CD4-positive, CD25-positive, alpha-beta regulatory T cell (primary cell): Measurements from ENCODE around the gene KRT81. TPM values are rescaled to one million over a fixed set of nuclear protein-coding genes. Genes with fewer than 3 reads are reported as not detected.
"Not testable (repeated sequence)": the region's sequence is repeated elsewhere in the genome, so short reads cannot be mapped to it uniquely, and the experiment has no call there.

Source experiments
- ATAC-seq, 2 donors: fragments of 150-1000 bp; cut with Tn5 transposase; one replicate each; pipeline ENCODE4 v1.10.0; 2021; ENCODE audit warnings: low read depth in 2 of 2, moderate number of reproducible peaks in 2 of 2, moderate library complexity in 1 of 2
- DNase-seq, 3 donors: peaks; one replicate each; pipeline versions ENCODE4 v3.0.0 to v3.0.0-alpha.2; 2012 to 2022; ENCODE audit warnings: mixed read lengths in 1 of 3
- H3K27ac ChIP-seq: one replicate; pipeline ENCODE4 v1.7.0; 2013; ENCODE audit warnings: mild to moderate bottlenecking, low read length; ENCODE audit not compliant: insufficient read depth, poor library complexity, severe bottlenecking
- H3K27me3 ChIP-seq: one replicate; pipeline ENCODE4 v1.7.0; 2013; ENCODE audit warnings: low read length; ENCODE audit not compliant: control insufficient read depth, insufficient read depth
- H3K36me3 ChIP-seq: one replicate; pipeline ENCODE4 v1.7.0; 2013; ENCODE audit warnings: mild to moderate bottlenecking, low read length, moderate library complexity; ENCODE audit not compliant: control insufficient read depth, insufficient read depth
- H3K4me1 ChIP-seq: 2 replicates; pipeline ENCODE4 v1.7.0; 2013; ENCODE audit warnings: mild to moderate bottlenecking, low read length; ENCODE audit not compliant: insufficient read depth, control insufficient read depth, poor library complexity, severe bottlenecking
- H3K4me3 ChIP-seq: one replicate; pipeline ENCODE4 v1.7.0; 2013; ENCODE audit warnings: low read depth, mild to moderate bottlenecking, low read length, moderate library complexity
- H3K9me3 ChIP-seq, 2 experiments: 1 replicate in 1 of 2; 2 replicates in 1 of 2; pipeline ENCODE4 v1.7.0; 2013; ENCODE audit warnings: low read length in 2 of 2, mild to moderate bottlenecking in 1 of 2, moderate library complexity in 1 of 2; ENCODE audit not compliant: control insufficient read depth in 2 of 2
- H3K27ac Mint-ChIP-seq, 3 donors: one replicate each; pipeline ENCODE4 v1.8.0; 2020 to 2022; ENCODE audit warnings: mild to moderate bottlenecking in 3 of 3, mixed read lengths in 3 of 3, moderate library complexity in 2 of 3
- H3K27me3 Mint-ChIP-seq: one replicate; pipeline ENCODE4 v1.8.0; 2022; ENCODE audit warnings: mild to moderate bottlenecking, mixed read lengths
- H3K36me3 Mint-ChIP-seq: one replicate; pipeline ENCODE4 v1.8.0; 2020; ENCODE audit warnings: mixed read lengths
- H3K4me1 Mint-ChIP-seq, 4 donors: one replicate each; pipeline ENCODE4 v1.8.0; 2020 to 2022; ENCODE audit warnings: mixed read lengths in 4 of 4, mild to moderate bottlenecking in 1 of 4
- H3K4me3 Mint-ChIP-seq, 4 donors: one replicate each; pipeline ENCODE4 v1.8.0; 2020 to 2022; ENCODE audit warnings: mild to moderate bottlenecking in 4 of 4, mixed read lengths in 4 of 4, moderate library complexity in 3 of 4
- H3K9me3 Mint-ChIP-seq, 7 donors: one replicate each; pipeline ENCODE4 v1.8.0; 2020 to 2022; ENCODE audit warnings: mixed read lengths in 7 of 7, mild to moderate bottlenecking in 3 of 7, moderate library complexity in 2 of 7
- polyA plus RNA-seq, 4 donors: library from polyadenylated mRNA; unstranded; fragments of 300-500 nt; fragmentation: Illumina TruSeq; gene quantifications; one replicate each; pipeline ENCODE4 v1.2.3, GENCODE V29; 2021
- total RNA-seq: library from RNA; stranded (reverse); gene quantifications from one replicate; pipeline ENCODE4 v1.2.3, GENCODE V29; 2022

Gene KRT81
- total and polyA plus RNA-seq, 5 donors from 2014 or later, result not detected

DNA sequence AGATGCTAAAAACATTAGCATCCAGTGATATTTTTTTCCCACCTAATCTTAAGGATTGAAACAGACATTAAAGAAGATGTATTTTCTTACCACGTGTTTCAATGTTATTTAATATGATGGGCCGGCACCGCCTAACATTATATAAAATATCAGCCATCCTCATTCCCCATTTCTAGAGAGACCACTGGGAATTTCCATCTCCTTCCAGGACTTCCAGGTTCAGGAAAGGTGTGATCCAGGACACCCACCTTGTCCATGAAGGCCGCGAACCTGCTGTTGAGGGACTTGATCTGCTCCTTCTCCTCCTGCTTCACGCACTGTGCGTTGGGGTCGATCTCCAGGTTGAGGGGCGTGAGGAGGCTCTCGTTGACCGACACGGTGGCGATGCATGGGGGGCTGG, 33.4 kb downstream of the KRT81 start:
- peaks cover 64% of the 10 kb centered on the region for H3K27me3 Mint-ChIP-seq
- not testable (repeated sequence) for H3K4me1 ChIP-seq, DNase-seq, H3K9me3 ChIP-seq, H3K36me3 ChIP-seq, H3K9me3 Mint-ChIP-seq, H3K4me3 Mint-ChIP-seq, H3K27ac ChIP-seq, H3K27ac Mint-ChIP-seq, ATAC-seq, H3K4me3 ChIP-seq, H3K36me3 Mint-ChIP-seq, H3K27me3 ChIP-seq, H3K4me1 Mint-ChIP-seq

DNA sequence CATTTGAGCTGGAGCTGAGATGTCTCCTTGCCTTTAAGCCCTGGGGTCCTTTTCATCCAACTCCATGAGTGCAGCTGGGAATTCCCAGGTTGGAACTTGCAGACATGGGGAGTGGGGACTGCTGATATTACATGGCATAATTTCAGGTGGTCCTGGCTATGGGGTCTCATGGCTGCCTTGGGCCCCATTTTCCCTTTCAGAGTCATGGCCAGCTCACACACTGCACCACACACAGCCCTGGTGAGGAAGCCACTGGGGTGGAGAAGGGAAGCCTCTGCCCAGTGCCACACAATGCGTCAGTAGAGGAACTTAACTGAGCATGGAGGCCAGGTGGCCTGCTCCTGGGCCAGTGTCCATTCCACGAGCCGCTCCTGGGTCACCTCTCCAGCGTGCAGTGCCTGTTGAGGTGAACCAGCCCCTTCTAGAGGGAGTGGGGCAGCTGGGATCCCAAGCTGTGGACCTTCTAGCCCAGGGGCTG, 34.2 kb downstream of the KRT81 start:
- Histone ChIP-seq H3K36me3 (no peaks in the 10 kb centered on the region), H3K27me3 (peaks cover 1% of the 10 kb centered on the region), H3K4me1 (no peaks in the 10 kb centered on the region), H3K27ac (no peak overlapping the region), H3K4me3 (no peak overlapping the region), H3K9me3 (no peaks in the 10 kb centered on the region)
- H3K4me3 Mint-ChIP-seq, result no peak overlapping the region
- no peaks in the 10 kb centered on the region for H3K4me1 Mint-ChIP-seq
- H3K36me3 Mint-ChIP-seq, result no peaks in the 10 kb centered on the region
- ATAC-seq (no peak), DNase-seq (no peak)
- peaks cover 0 to 5% (median 0%) of the 10 kb centered on the region in 7 donors for H3K9me3 Mint-ChIP-seq
- H3K27me3 Mint-ChIP-seq, result peaks cover 62% of the 10 kb centered on the region
- H3K27ac Mint-ChIP-seq, result no peak overlapping the region

DNA sequence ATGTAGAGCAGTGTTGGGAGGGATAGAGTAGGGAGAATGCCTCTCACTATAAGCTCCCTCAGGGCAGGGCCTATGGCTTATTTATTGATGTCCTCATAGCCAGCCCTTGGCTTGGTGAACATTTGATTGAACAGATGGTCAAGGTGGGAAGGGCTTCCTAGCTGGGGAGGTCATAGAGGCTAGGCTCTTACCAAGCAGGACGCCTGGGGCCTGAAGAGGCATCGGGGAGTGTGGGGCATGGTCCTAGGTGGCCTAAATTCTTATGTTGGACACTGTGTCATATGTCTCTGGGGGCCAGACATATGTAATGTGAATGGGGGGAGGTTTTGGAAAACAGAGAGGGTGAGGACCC, 34.8 kb downstream of the KRT81 start:
- H3K27me3 ChIP-seq, result peaks cover 1% of the 10 kb centered on the region
- H3K36me3 ChIP-seq, result no peaks in the 10 kb centered on the region
- no peaks in the 10 kb centered on the region for H3K9me3 ChIP-seq
- H3K27ac ChIP-seq, result no peak overlapping the region
- ATAC-seq (no peak), DNase-seq (no peak)
- H3K4me1 ChIP-seq, result no peaks in the 10 kb centered on the region
- Mint-ChIP-seq H3K27me3 (peaks cover 60% of the 10 kb centered on the region), H3K9me3 (peaks cover 0 to 5% (median 0%) of the 10 kb centered on the region in 7 donors), H3K27ac (no peak overlapping the region), H3K4me1 (peaks cover 0 to 5% (median 3%) of the 10 kb centered on the region in 4 donors), H3K36me3 (no peaks in the 10 kb centered on the region), H3K4me3 (no peak overlapping the region)
- no peak overlapping the region for H3K4me3 ChIP-seq

GRCh38 chr12:52255926-52256583, 35.3 kb downstream of the KRT81 start:
- Histone ChIP-seq H3K9me3 (no peaks in the 10 kb centered on the region), H3K4me1 (no peaks in the 10 kb centered on the region), H3K27me3 (no peaks in the 10 kb centered on the region), H3K27ac (no peak overlapping the region), H3K36me3 (no peaks in the 10 kb centered on the region), H3K4me3 (no peak overlapping the region)
- peaks cover 0 to 9% (median 3%) of the 10 kb centered on the region in 4 donors for H3K4me1 Mint-ChIP-seq
- no peak for ATAC-seq
- H3K27ac Mint-ChIP-seq, result no peak overlapping the region
- peaks cover 55% of the 10 kb centered on the region for H3K27me3 Mint-ChIP-seq
- no peak overlapping the region for H3K4me3 Mint-ChIP-seq
- no peaks in the 10 kb centered on the region for H3K36me3 Mint-ChIP-seq
- H3K9me3 Mint-ChIP-seq, result peaks cover 0 to 5% (median 0%) of the 10 kb centered on the region in 7 donors
- DNase-seq, result no peak

- no peak overlapping the region for H3K27ac Mint-ChIP-seq
- H3K4me1 Mint-ChIP-seq, result peaks cover 0 to 10% (median 3%) of the 10 kb centered on the region in 4 donors
- DNase-seq, result no peak
These were observed 36.2 kb downstream of the KRT81 start for GRCh38 chr12:52254965-52255751.

GRCh38 chr12:52254180-52254964, 37.0 kb downstream of the KRT81 start:
- H3K4me3 Mint-ChIP-seq, result no peak overlapping the region
- H3K27me3 ChIP-seq, result no peaks in the 10 kb centered on the region

More at GRCh38 chr12:52254965-52255751, 36.2 kb downstream of the KRT81 start:
- Mint-ChIP-seq H3K4me3 (no peak overlapping the region), H3K27me3 (peaks cover 46% of the 10 kb centered on the region), H3K9me3 (peaks cover 0 to 2% (median 0%) of the 10 kb centered on the region in 7 donors), H3K36me3 (no peaks in the 10 kb centered on the region)
- no peak overlapping the region for H3K4me3 ChIP-seq
- H3K9me3 ChIP-seq, result no peaks in the 10 kb centered on the region
- no peak overlapping the region for H3K27ac ChIP-seq
- H3K36me3 ChIP-seq, result no peaks in the 10 kb centered on the region
- H3K4me1 ChIP-seq, result no peaks in the 10 kb centered on the region
- H3K27me3 ChIP-seq, result no peaks in the 10 kb centered on the region
- no peak for ATAC-seq

DNA sequence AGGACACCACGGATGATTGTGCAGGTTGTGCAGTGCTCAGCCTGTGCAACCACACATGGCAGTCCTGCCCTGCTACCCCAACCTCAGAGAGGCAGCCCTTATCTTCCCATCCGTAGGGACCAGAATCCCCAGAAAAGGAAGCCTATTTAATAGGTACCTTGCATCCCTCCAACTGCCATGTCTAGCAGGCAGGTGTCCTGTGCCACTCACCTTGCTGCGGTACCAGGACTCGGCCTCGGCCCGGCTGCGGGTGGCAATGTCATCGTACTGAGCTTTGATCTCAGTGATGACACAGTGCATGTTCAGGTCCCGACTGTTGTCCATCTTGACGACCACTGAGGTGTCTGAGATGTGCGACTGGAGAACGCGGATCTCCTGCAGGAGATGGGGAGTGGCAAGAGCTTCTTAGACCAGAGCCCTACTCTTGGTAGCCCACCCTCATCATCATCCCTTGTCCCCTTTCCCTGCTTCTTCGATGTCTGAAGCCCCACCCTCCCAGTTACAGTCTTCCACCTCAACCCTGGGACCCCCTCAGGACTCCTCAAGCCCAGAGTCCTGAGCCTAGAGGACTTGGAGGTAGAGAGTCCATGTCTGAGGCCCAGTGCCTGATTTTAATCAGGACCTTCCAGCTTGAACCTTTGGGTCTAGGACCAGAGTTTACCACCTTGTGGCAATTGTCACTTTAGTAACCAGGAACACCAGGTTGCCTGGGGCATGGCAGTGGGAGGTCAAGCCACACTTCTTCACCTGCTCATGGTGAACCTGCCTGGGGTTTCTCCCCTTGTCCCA, 37.7 kb downstream of the KRT81 start:
- Mint-ChIP-seq H3K4me3 (no peak overlapping the region), H3K27me3 (peaks cover 36% of the 10 kb centered on the region), H3K27ac (no peak overlapping the region), H3K36me3 (peaks cover 4% of the 10 kb centered on the region), H3K9me3 (peaks cover 0 to 2% (median 0%) of the 10 kb centered on the region in 7 donors), H3K4me1 (peaks cover 0 to 18% (median 4%) of the 10 kb centered on the region in 4 donors)
- Histone ChIP-seq H3K27ac (no peak overlapping the region), H3K9me3 (no peaks in the 10 kb centered on the region), H3K27me3 (no peaks in the 10 kb centered on the region), H3K4me3 (no peak overlapping the region), H3K4me1 (no peaks in the 10 kb centered on the region), H3K36me3 (no peaks in the 10 kb centered on the region)
- ATAC-seq, result no peak
- no peak for DNase-seq

More at GRCh38 chr12:52254180-52254964, 37.0 kb downstream of the KRT81 start:
- Histone ChIP-seq H3K27ac (no peak overlapping the region), H3K36me3 (no peaks in the 10 kb centered on the region), H3K4me1 (no peaks in the 10 kb centered on the region), H3K9me3 (no peaks in the 10 kb centered on the region), H3K4me3 (no peak overlapping the region)
- ATAC-seq (no peak), DNase-seq (no peak)
- H3K27me3 Mint-ChIP-seq, result peaks cover 44% of the 10 kb centered on the region
- peaks cover 0 to 17% (median 4%) of the 10 kb centered on the region in 4 donors for H3K4me1 Mint-ChIP-seq
- no peak overlapping the region for H3K27ac Mint-ChIP-seq
- H3K36me3 Mint-ChIP-seq, result peaks cover 4% of the 10 kb centered on the region
- peaks cover 0 to 2% (median 0%) of the 10 kb centered on the region in 7 donors for H3K9me3 Mint-ChIP-seq
